ENCODE measurements around the gene ADAMTS17.

Gene ADAMTS17

DNA sequence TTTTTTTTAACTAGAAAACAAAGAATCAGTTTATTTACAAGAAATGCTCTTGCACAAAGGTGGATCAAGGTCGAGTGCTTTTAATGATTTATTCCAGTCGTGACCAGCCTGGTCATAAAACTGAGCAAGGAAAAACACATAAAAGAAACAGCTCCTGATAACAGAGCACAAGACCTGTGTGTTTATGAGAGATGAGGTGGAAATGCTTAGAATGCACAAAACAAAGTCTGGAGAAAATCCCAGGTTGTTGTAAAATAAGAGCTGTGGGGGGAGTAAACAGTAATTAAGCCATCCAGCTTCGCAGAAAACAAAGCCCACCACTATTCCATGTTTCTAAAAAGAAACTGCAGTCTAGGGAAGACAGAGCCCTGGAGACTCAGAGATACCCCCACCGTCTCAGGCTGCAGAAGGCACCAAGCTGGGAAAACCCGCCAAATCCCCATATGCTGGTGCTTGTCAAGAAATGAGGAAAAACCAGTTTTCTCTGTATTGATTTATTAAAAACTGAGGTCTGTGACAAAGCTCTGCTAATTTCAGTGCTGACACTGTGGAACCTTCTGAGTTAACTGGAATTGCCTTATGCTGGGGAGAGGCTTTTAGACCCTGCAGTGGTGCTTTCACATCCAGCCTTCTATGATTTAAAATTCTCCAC, 139.3 kb downstream of the ADAMTS17 start:
- no peak for DNase-seq (ENCODE audit: low read depth in 1 of 2, low spot score in 1 of 2)

DNA sequence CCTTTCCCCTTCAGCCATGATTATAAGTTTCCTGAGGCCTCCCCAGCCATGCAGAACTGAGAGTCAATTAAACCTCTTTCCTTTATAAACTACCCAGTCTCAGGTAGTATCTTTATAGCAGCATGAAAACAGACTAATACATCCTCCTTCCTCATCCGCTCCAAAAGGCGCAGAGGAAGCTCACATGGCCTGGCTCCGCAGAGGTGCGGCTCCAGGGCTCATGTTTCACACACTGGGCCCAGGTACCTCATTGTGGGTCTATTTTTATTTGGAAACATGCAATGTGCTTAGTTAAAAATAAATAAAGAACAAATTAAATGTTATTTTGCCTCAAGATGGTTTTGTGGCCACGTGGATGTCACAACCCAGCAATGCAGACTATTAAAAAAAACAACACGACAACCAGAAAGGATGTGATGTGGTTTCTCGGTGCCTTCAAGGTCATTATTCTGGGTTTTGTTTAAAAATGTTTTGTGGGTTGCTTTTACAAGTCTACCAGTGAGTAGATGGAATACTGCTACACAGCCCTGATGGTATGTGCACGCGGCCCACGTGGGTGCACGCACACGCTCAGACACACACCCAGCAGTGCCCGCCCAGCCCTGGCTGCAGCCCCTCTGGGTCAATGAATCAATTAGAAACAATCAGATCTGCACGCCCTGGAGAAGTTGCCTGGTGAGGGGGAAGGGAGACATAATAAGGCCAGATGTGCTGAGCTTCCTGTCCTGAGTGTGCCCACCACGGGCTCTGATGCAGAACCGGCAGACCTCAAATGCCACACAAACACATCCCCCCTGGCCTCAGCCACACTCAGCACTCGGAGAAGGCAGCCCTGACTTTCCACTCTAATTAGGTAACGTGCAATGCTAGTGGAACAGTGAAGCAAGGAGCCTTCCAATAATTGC, 140.1 kb downstream of the ADAMTS17 start:
- no peak for DNase-seq (ENCODE audit: low read depth in 1 of 2, low spot score in 1 of 2)

DNA sequence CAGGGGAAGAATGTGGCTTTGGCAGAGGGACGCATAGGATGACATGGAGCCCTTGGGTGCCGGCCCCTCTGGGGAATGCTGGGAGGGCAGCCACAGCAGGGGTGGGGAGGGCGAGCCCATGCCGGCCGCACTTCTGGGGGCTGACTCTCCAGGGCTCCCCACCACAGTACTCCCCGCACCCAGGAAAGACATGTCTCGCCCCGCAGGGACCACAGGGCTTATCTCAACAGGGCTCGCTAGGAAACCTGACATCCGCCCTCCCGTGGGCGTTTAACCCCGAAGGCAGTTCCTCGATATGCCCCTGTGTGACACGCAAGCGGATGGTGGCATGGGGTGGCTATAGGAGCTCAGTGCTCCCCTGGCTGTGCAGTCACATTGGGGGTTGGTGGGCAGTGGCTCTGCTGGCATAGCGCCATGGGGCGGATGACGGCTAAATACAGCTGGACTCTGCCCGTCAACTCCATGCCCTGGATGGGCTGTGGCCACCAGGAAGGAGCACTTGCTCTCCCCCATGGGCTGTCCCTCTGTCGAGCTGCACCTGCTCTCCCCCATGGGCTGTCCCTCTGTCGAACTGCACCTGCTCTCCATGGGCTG, 141.4 kb downstream of the ADAMTS17 start:
- DNase-seq (ENCODE audit: low read depth in 1 of 2, low spot score in 1 of 2) = no peak

DNA sequence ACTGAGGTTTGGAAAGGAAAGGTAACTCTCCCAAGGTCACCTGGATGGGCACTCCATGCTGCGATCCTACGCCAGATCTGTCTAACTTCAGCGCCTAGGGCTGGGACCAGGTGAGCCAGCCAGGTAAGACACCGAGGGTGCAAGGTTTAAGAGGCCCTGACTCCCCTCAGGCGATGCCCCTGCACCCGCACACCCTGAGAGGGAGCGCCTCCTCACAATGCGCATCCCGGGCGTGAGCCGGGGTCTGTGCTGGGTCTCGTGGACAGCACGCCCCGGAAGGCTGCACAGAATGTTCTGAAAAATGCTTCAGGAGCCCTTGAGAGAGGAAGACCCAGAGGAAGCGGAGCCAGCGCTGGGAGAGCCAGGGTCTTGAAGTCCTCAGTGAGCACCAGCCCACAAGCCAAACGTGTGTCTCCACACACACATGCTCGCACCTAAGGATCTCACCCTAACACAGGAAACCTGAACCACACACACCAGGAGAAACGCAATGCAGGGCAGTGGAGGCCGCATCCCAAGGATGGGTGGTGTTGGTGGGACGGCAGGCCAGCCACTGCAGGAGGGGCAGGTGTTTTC, 142.0 kb downstream of the ADAMTS17 start:
- no peak for DNase-seq (ENCODE audit: low read depth in 1 of 2, low spot score in 1 of 2)

DNA sequence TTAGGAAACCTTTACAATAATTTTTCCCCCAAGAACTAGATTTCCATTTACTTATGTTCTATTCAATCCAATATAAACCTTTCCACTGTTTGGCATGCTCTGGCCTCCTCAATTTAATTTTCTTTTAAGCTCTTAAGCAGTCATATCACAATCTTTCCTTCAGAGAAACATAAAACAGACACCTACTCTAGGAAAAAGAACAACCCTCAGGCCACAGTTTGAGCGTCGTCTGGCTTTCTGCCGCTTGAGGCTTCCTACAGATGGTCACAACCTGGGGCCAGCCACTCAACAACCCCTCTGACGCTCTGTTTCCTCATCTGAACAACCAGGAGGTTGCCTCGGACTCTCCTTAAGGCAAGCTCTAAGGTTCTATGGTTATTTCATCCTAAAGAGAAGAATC, 143.3 kb downstream of the ADAMTS17 start:
- no peak for DNase-seq (ENCODE audit: low read depth in 1 of 2, low spot score in 1 of 2)

DNA sequence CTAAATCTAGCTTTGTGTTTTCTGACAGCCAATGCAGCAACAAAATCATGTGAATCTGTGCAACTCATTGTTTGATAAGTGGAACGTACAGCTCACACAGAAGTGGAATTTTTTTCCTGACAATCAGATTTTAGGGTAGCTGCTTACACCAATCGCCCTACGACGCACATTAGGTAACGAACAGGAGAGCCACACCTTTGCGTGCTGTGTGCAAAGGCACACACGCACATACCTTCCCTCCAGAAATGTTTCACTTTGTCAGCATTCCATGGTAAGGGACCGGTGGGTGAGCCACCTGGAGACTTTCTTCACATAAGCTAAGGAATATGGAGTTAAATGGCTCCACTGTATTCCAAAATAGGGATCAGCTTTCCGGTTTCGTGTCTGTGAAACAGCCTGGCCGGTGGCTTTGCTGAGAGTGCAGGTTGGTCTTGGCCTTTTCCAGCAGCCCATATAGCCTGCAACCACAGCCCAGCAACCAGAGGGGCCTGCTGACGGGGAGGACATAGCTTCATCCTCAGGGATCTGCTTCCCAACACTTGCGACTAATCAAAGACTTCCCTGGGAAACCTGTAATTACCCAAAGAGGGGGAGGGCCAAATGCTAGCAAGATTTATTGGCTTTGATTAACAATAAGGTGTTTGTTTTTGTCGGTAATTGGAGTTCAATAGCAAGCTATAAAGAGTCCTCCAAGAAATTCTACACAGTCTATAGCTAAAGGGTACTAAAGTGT, 145.3 kb downstream of the ADAMTS17 start:
- no peak for DNase-seq (ENCODE audit: low read depth in 1 of 2, low spot score in 1 of 2)

DNA sequence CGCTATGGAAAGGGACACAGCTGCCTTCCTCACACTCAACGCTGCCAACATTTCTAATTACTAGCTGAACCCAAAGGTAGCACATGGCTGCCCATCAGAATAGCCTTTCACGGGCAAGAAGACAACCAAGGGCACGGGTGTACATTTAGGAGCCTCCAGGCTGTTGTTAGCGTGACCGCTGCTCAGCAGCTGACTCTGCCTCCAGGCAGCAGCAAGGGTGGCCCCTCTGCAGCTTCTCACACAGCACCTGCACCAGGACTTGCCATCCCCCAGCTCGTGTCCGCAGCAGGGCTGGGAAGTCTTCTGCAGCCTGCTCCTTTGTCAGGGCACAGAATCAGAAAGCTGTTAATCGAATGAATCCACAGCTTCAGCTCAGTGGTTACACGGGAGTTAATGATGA, 146.8 kb downstream of the ADAMTS17 start:
- DNase-seq (ENCODE audit: low read depth in 1 of 2, low spot score in 1 of 2) = no peak

DNA sequence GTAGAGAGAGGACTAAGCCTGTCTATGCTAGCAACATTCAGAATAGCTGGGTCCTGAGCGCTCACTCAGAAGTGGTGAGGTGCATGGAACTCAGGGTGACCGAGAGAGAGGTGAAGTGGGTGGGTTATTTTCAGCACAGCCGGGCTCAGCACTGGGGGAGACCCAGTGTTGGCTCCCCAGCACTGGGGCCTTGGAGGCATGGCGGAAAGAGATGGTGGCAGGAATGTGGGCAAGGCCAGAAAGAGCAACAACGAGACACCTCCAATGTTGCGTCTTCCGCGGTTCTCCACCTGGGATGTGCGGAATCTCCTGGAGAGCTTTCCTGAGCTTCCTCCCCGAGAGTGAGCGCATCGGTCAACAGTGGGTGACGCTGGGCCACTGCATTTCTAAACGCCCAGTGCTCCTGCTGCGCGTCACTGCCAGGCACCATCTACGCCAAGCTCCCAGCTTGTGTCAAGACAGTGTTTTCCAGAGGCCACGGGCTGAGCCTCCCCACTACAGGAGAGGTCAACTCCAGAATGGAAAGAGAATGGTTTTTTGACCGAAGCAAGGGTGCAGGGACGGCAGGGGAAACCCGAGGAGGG, 148.4 kb downstream of the ADAMTS17 start:
- DNase-seq (ENCODE audit: low read depth in 1 of 2, low spot score in 1 of 2) = no peak

DNA sequence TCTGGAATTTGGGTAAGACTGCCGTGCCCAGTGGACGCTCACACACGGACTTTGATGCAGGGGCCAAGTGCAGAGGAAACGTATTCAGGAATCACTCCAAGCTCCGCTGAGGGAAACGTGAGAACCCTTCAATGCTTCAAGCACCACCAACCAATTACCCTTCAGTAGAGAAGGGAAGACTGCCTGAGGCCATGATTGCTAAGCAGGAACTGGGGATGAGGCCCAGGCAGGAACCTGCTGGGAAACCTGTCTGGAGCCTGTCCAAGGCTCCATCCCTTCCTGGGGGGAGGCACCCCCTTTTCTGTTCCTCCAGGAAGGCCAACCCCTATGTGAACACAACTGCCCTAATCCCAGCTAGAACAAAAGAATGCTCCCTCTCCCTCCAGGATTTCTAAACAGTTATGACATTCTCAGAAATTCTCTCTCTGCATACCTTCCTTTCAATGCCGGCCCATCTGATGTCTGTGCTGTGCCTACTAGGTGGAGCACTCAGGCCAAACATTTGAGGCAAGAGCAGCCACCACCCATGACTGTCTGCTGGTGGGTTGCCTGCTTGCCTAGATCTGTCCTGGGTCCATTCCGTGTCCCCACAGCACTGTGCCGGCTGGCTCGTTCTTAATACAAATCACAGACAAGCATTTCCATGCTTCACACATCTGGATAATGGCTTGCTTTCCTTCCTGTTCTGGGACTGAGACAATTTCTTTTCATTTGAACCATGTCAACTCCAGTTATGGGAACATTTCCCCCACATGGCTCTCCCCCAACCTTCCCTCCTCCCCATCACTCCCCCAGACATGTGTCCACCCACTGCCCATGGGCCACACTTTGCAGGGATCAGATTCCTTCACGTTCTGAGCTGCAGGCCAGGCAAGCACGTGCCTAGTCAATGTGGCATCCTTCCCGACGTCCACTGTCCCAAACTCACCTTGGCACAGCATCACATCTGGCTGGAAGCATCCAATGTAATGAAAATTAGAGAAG, 149.4 kb downstream of the ADAMTS17 start:
- DNase-seq (ENCODE audit: low read depth in 1 of 2, low spot score in 1 of 2) = no peak

DNA sequence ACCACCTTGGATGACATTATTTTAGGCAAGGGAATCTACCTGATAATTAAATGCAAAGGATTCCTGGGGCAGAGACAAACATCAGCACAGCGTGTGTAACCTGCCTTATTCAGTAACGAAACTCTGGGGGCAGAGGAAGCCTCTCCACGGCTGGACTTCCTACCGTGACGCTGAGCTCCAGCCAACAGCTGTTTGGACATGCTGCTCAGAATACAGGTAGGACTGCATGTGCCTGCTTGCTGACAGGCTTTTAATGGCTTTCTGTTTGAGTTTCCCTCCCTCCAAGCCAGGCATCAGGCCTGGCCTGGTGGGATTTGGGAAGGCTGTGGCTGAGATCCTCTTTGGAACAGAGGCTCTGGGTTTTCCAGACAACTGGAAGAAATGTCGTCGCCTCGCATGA, 150.6 kb downstream of the ADAMTS17 start:
- no peak for DNase-seq (ENCODE audit: low read depth in 1 of 2, low spot score in 1 of 2)

DNA sequence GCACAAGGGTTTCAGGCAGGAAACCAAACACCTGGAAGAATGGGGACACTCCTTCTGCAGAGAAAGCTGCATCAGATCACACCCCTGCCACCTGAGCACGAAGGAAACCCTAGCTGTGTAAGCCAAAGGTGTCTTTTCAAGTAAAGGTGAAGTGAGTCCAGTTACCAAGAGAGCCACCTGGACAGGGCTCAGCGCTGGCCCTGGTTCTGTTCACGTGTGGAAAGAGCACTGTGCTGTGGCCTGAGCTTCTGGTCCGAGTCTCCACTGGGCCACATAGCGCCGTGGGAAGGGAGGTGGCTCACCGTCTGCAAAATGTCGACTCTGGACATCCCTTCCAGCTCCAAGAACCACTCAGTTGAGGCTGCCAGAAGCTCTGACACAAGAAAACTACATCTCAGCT, 151.1 kb downstream of the ADAMTS17 start:
- no peak for DNase-seq (ENCODE audit: low read depth in 1 of 2, low spot score in 1 of 2)

DNA sequence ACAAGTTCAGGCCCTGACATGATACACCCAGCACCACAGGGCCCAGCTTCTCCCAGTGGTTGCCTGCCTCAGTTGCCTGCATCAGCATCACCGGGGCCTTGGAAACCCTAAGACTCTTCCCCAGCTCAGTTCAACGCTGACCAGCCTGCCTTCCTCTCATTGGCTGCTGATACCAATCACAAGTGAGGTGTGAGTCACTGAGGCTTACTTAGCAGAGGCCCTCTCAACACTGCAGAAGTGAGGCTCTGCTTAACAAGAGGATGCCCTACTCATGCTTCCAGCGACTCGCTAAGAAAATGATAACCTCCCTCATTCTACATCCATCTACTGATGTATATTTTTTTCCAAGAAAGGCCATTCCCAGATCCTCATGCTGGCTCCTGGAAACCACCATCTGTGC, 151.9 kb downstream of the ADAMTS17 start:
- no peak for DNase-seq (ENCODE audit: low read depth in 1 of 2, low spot score in 1 of 2)

DNA sequence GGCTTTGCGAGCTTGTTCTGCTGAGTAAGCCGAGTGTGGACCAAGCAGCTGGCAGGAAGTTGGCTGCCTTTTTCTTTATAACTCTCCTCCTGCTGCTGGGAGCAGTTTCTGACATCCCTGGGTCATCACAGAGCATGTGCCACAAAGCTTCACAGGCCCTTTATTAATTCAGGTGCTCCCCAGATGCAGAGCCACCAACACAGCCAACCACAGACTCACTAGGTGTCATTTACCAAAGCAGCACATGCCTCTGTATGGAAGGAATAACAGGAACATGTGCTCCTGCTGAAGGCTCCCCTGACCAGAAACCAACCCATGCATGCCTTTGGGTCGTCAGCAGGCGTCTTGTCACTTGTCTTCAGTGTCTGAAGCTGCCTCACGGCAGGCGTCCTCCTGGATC, 152.5 kb downstream of the ADAMTS17 start:
- no peak for DNase-seq (ENCODE audit: low read depth in 1 of 2, low spot score in 1 of 2)

DNA sequence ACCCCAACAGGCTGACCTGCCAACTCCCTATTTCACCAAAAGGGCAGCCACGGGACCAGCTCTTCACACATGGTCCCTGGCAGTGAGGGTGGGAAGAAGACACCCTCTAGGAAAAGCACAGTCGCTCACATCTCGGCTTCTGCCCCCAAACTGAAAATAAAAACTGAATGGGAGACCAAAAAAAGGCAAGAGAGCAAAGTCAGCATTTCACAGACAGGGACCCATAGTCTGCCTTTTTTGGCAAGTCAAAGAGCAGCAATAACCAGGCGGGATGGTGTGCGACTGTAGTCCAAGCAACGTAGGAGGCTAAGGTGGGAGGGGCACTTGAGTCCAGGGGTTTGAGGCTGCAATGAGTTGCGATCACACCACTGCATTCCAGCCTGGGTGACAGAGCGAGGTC, 154.1 kb downstream of the ADAMTS17 start:
- DNase-seq (ENCODE audit: low read depth in 1 of 2, low spot score in 1 of 2) = no peak

DNA sequence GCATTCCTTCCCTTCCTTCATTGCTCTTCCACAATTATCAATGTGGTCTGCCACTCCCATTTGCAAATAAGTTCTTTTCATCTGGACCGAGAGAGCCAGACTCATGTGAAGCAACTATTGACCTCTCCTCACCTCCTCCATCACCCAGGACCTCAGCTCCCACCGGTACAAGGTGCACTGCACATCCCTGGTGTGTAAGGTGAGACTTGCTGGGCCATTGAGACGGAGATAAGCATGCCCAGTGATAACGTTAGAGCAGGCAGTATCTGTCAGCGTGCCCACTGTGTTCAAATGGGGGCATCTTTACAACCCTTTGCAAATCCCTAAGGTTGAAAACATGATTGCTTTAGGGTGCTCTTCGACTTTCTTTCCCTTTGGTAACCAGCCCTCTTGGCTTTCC, 154.8 kb downstream of the ADAMTS17 start:
- DNase-seq (ENCODE audit: low read depth in 1 of 2, low spot score in 1 of 2) = no peak

DNA sequence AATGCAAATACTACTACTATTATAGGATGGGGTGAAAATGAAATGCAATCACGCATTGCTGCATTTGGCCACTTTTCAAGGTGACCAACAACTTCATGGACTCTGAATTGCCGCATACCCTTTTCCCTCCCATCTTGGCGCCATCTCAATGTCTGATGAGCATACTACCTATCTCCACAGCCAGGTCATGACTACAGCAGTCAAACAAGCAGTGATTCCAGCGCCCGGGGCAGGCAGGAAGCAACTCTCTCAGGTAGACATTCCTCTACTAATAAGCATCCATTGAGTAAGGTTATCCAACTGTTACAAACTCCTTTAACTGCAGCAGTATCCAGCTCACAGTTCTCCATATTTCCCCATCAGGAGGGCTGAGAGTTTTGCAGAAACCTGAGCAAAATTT, 155.4 kb downstream of the ADAMTS17 start:
- no peak for DNase-seq (ENCODE audit: low read depth in 1 of 2, low spot score in 1 of 2)

DNA sequence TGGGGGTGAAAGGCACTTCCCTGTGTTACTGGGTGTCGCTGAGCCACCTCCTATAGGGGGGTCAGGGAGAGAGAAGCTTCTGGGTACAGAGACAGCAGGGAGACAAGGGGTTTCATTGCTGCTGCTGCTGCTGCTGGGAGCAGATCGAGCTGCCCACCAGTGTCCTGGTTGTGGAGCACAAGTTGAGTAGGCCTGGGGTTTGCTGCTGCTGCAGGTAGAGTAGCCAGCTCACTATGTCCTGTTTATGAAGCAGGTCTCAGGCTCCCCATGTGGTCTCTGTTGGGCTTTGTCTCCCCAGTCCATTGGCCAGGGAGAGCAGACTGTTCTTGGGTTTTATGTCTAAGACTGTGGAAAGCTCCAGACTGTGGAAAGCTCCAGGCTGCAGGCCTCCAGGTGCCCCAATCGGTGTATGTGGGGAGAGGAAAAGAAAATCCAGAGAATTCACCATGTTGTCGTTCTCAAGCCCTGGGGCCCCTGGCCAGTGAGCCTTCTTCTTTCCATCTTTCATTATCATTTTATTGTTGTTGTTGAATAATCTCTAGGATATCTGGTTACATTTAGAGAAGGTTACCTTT, 157.8 kb downstream of the ADAMTS17 start:
- no peak for DNase-seq (ENCODE audit: low read depth in 1 of 2, low spot score in 1 of 2)

DNA sequence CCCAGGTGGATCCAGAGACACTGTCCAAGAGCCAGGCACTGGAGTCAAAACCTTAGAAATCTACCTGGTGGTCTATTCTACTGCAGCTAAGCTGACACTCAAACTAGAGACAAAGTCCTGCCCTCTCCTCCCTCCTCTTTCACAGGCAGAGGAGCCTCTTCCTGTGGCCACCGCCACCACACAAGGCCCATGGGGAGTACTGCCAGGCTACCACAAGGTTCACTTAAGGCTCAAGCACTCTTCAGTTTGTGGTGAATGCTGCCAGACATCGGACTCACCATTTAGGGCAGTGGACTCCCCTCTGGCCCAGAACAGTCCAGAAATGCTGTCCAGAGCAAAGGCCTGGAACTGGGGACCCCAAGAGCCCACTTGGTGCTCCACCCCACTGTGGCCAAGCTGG, 160.9 kb downstream of the ADAMTS17 start:
- DNase-seq (ENCODE audit: low read depth in 1 of 2, low spot score in 1 of 2) = no peak

DNA sequence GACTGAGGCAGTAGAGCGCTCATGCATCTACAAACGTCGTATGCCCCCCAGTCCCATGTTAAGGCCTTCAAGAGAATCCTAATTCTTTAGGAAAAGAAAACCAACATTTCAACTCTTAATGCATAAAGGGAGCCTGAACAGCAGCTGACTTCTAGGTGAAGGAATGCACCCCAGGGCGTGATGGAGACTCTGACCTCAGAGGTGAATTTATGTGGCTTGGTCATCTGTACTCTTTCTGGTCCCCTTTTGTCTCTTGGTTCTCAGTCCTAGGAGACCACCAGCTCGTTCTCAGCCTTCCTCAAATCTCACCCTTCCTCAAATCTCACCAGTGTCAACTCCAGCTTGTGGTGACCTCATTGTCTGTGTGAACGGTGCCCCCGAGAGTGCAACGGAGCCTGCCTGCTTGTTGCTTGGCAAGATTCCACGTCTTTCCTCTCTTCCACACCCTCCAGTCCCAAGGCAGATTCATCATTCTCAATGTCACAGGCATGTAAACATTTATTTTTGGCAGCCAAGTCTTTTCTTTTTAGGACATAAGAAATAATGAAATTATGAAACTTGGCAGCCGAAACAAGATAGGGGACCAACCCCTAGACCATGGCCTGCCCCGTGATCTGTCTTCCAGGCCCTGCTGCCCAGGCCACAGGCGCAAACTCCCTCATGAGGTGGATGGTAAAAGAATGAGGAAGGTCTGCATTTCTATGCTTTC, 166.2 kb downstream of the ADAMTS17 start:
- DNase-seq (ENCODE audit: low read depth in 1 of 2, low spot score in 1 of 2) = no peak

Measured in activated CD4-positive, alpha-beta T cell treated with anti-CD3 and anti-CD28 coated beads, Interleukin-2, amount 50 U/mL, for 24 hours (primary cell).